GM10266 (cell line): Measurements from ENCODE around the gene KRTAP10-1.

ENCODE experiments used
- DNase-seq: peaks from one replicate; pipeline ENCODE4 v3.0.0; 2012; ENCODE audit errors: extremely low spot score
- CTCF ChIP-seq: IDR thresholded peaks from 2 replicates; pipeline ENCODE4 v1.5.1; 2012; ENCODE audit warnings: mild to moderate bottlenecking, low read depth; ENCODE audit not compliant: control insufficient read depth, insufficient read depth; ENCODE audit errors: missing control alignments

The KRTAP10-1 gene

GRCh38 chr21:44527983-44528633 lies 11.9 kb downstream of the KRTAP10-1 start:
- no peak for TF ChIP-seq CTCF

GRCh38 chr21:44527156-44527982 lies 12.6 kb downstream of the KRTAP10-1 start:
- no peak for DNase-seq
- no peak for TF ChIP-seq CTCF

More at GRCh38 chr21:44527983-44528633, 11.9 kb downstream of the KRTAP10-1 start:
- DNase-seq, result no peak

GRCh38 chr21:44526096-44526997 lies 13.6 kb downstream of the KRTAP10-1 start:
- no peak for DNase-seq
- TF ChIP-seq CTCF, result no peak

- TF ChIP-seq CTCF, result no peak
These were observed 14.5 kb downstream of the KRTAP10-1 start for GRCh38 chr21:44525391-44526095.

GRCh38 chr21:44524414-44525371 lies 15.3 kb downstream of the KRTAP10-1 start:
- no peak for TF ChIP-seq CTCF
- DNase-seq, result no peak

More at GRCh38 chr21:44525391-44526095, 14.5 kb downstream of the KRTAP10-1 start:
- no peak for DNase-seq
